ENCODE data around the gene TTLL11.
"Not testable (repeated sequence)": the region's sequence is repeated elsewhere in the genome, so short reads cannot be mapped to it uniquely, and the experiment has no call there.

The TTLL11 gene

GRCh38 chr9:122124528-122124927 is 31.4 kb upstream of the TTLL11 start:
- no peak for DNase-seq

- no peak for DNase-seq
Observed at GRCh38 chr9:122124048-122124447, 30.9 kb upstream of the TTLL11 start.

GRCh38 chr9:122122903-122123632 is 30.0 kb upstream of the TTLL11 start:
- peak; percentile 69 for DNase-seq

- no peak for DNase-seq
Observed at GRCh38 chr9:122122468-122122867, 29.4 kb upstream of the TTLL11 start.

- no peak for DNase-seq
Observed at GRCh38 chr9:122121931-122122330, 28.8 kb upstream of the TTLL11 start.

- no peak for DNase-seq
Observed at GRCh38 chr9:122121391-122121790, 28.3 kb upstream of the TTLL11 start.

- DNase-seq = no peak
Observed at GRCh38 chr9:122120316-122121071, 27.4 kb upstream of the TTLL11 start.

- no peak for DNase-seq
Observed at GRCh38 chr9:122119721-122120120, 26.6 kb upstream of the TTLL11 start.

- DNase-seq = no peak
Observed at GRCh38 chr9:122119166-122119521, 26.0 kb upstream of the TTLL11 start.

- no peak for DNase-seq
Observed at GRCh38 chr9:122118343-122119165, 25.4 kb upstream of the TTLL11 start.

GRCh38 chr9:122117241-122117640 is 24.1 kb upstream of the TTLL11 start:
- DNase-seq = not testable (repeated sequence)

GRCh38 chr9:122116448-122117173 is 23.5 kb upstream of the TTLL11 start:
- DNase-seq = no peak

GRCh38 chr9:122116040-122116439 is 22.9 kb upstream of the TTLL11 start:
- DNase-seq = no peak

- no peak for DNase-seq
Observed at GRCh38 chr9:122115176-122116035, 22.3 kb upstream of the TTLL11 start.

GRCh38 chr9:122113574-122113973 is 20.5 kb upstream of the TTLL11 start:
- DNase-seq = no peak

- no peak for DNase-seq
Observed at GRCh38 chr9:122112238-122112637, 19.1 kb upstream of the TTLL11 start.

GRCh38 chr9:122111413-122112085 is 18.4 kb upstream of the TTLL11 start:
- DNase-seq = no peak

- no peak for DNase-seq
Observed at GRCh38 chr9:122110100-122110833, 17.2 kb upstream of the TTLL11 start.

GRCh38 chr9:122109035-122109813 is 16.1 kb upstream of the TTLL11 start:
- no peak for DNase-seq

Measured in CD4-positive, alpha-beta T cell treated with Interleukin-17A for 1 hour (primary cell).